Ovary (tissue), 3 donors: ENCODE data around the gene UBP1.

ENCODE experiments used
- CTCF ChIP-seq, 3 donors: fragments of 450-650 bp in 2 of 3; fragments of 200-600 bp in 1 of 3; IDR thresholded peaks; one replicate each; pipeline versions ENCODE4 v1.5.1 to v1.8.0; 2016 to 2022; ENCODE audit warnings: antibody characterized with exemption in 3 of 3, mild to moderate bottlenecking in 1 of 3
- EP300 ChIP-seq: sonication (generic); formaldehyde crosslinking; IDR thresholded peaks from one replicate; pipeline ENCODE4 v1.6.1; 2017; ENCODE audit warnings: antibody characterized with exemption
- POLR2A ChIP-seq: fragments of 450-650 bp; IDR thresholded peaks from one replicate; pipeline ENCODE4 v1.6.1; 2017; ENCODE audit warnings: antibody characterized with exemption, mild to moderate bottlenecking, moderate library complexity
- donor health status: DM: no; HTN: no; CAD: no.

DNA sequence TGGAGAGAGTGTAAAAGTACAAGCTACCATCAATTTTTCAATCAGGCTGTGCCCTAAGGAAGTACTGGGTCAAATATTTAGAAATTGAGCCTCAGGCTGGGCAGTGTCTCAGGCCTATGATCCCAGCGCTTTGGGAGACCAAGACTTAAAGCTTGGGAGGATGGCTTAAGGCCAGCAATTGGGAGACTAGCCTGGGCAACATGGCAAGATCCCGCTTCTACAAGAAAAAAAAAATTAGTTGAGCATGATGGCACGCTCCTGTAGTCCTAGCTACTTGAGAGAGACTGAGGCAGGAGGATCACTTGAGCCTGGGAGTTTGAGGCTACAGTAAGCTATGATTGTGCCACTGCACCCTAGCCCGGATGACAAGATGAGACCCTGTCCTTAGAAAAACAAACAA is 2.0 kb upstream of the UBP1 start:
- TF ChIP-seq CTCF (IDR thresholded peaks at IDR 0.05) (no peak), POLR2A (no peak), EP300 (no peak)
